ENCODE results near the gene HIRA.

DNA sequence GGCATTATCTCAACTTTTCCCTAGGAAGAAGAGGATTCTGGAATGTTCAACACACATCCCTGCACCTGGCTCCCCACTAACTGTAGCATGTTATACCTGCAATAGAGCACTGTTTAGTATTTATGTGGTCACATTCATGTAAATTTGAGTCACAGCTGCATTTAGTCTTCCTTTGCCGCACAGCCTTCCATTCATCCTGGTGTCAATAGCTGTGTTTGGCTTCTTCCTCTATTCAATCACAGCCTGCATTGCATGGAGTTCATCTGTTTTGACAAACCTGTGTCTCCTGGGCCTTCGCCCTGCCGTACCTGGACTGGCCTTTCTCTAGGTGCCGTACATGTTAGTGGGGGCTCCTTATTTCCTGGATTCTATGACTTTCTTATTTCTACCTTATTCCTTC lies 20.0 kb upstream of the HIRA start:
- TF ChIP-seq EZH2 (IDR thresholded peaks at IDR 0.05; ENCODE audit: borderline replicate concordance, insufficient read depth, low read length, poor library complexity, severe bottlenecking) (no peak), EP300 (conservative IDR thresholded peaks at IDR 0.05; ENCODE audit: poor library complexity, severe bottlenecking) (no peak), SMC3 (conservative IDR thresholded peaks at IDR 0.05; ENCODE audit: poor library complexity) (no peak)
- TF ChIP-seq, protein P1, sequence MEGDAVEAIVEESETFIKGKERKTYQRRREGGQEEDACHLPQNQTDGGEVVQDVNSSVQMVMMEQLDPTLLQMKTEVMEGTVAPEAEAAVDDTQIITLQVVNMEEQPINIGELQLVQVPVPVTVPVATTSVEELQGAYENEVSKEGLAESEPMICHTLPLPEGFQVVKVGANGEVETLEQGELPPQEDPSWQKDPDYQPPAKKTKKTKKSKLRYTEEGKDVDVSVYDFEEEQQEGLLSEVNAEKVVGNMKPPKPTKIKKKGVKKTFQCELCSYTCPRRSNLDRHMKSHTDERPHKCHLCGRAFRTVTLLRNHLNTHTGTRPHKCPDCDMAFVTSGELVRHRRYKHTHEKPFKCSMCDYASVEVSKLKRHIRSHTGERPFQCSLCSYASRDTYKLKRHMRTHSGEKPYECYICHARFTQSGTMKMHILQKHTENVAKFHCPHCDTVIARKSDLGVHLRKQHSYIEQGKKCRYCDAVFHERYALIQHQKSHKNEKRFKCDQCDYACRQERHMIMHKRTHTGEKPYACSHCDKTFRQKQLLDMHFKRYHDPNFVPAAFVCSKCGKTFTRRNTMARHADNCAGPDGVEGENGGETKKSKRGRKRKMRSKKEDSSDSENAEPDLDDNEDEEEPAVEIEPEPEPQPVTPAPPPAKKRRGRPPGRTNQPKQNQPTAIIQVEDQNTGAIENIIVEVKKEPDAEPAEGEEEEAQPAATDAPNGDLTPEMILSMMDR (IDR thresholded peaks at IDR 0.05; ENCODE audit: poor library complexity, severe bottlenecking), result no peak

All from neural cell (in vitro differentiated cells).